NCI-H526 treated with DMSO at 0.1 percent for 48 hours (cell line): ENCODE results near the gene RRP12.
A peak's percentile ranks its signal among the peaks of the same experiment; 100 is the strongest.
"Not testable (repeated sequence)": the region's sequence is repeated elsewhere in the genome, so short reads cannot be mapped to it uniquely, and the experiment has no call there.

Experiments used
- DNase-seq: peaks from one replicate; lab custom pipeline; 2025; lab: John Stamatoyannopoulos, UW

Gene RRP12

GRCh38 chr10:97407952-97408248, 6.8 kb upstream of the RRP12 start:
- DNase-seq = no peak

GRCh38 chr10:97407211-97407951, 6.2 kb upstream of the RRP12 start:
- DNase-seq = peak; percentile 83

- DNase-seq = not testable (repeated sequence)
These were observed 5.3 kb upstream of the RRP12 start for GRCh38 chr10:97406483-97406882.

- no peak for DNase-seq
These were observed 4.9 kb upstream of the RRP12 start for GRCh38 chr10:97406064-97406463.

GRCh38 chr10:97404044-97404443, 2.9 kb upstream of the RRP12 start:
- no peak for DNase-seq

GRCh38 chr10:97401455-97401919, 347 bp upstream of the RRP12 start:
- DNase-seq = no peak

- no peak for DNase-seq
These were observed 1.1 kb downstream of the RRP12 start for GRCh38 chr10:97399843-97400545.

- DNase-seq = no peak
These were observed 5.1 kb downstream of the RRP12 start for GRCh38 chr10:97396056-97396455.

GRCh38 chr10:97393034-97393573, 8.0 kb downstream of the RRP12 start:
- DNase-seq = no peak

GRCh38 chr10:97390091-97390490, 11.0 kb downstream of the RRP12 start:
- no peak for DNase-seq

GRCh38 chr10:97388152-97388551, 13.0 kb downstream of the RRP12 start:
- DNase-seq = no peak

GRCh38 chr10:97385565-97385964, 15.6 kb downstream of the RRP12 start:
- no peak for DNase-seq

- no peak for DNase-seq
These were observed 16.5 kb downstream of the RRP12 start for GRCh38 chr10:97384641-97385040.

- DNase-seq = no peak
These were observed 17.0 kb downstream of the RRP12 start for GRCh38 chr10:97384156-97384555.

- DNase-seq = no peak
These were observed 18.0 kb downstream of the RRP12 start for GRCh38 chr10:97383159-97383558.

- no peak for DNase-seq
These were observed 19.5 kb downstream of the RRP12 start for GRCh38 chr10:97381626-97382025.

GRCh38 chr10:97380516-97380915, 20.6 kb downstream of the RRP12 start:
- DNase-seq = no peak

- DNase-seq = no peak
These were observed 21.9 kb downstream of the RRP12 start for GRCh38 chr10:97378933-97379921.

- no peak for DNase-seq
These were observed 24.7 kb downstream of the RRP12 start for GRCh38 chr10:97376413-97376812.

GRCh38 chr10:97373456-97373855, 27.7 kb downstream of the RRP12 start:
- no peak for DNase-seq

GRCh38 chr10:97372233-97372875, 28.8 kb downstream of the RRP12 start:
- no peak for DNase-seq

- DNase-seq = no peak
These were observed 29.4 kb downstream of the RRP12 start for GRCh38 chr10:97371696-97372095.
